Measurements from ENCODE around the gene PLEKHD1. TPM values are rescaled to one million over a fixed set of nuclear protein-coding genes. Genes with fewer than 3 reads are reported as not detected.
"Not testable (repeated sequence)": the region's sequence is repeated elsewhere in the genome, so short reads cannot be mapped to it uniquely, and the experiment has no call there.

Gene PLEKHD1
- total RNA-seq (2014; rRNA removed; shearing (Covaris generic)): not detected in 2 replicates

- no peak for DNase-seq (ENCODE audit: low read depth)
Observed at GRCh38 chr14:69484444-69485314, at the start of gene PLEKHD1. PLEKHD1 (plus strand) TSS chr14:69484728; CDS start chr14:69484966, 238 bp downstream.

- peak; percentile 15 for DNase-seq (ENCODE audit: low read depth)
Observed at GRCh38 chr14:69439521-69440270, 44.8 kb upstream of the PLEKHD1 start.

DNA sequence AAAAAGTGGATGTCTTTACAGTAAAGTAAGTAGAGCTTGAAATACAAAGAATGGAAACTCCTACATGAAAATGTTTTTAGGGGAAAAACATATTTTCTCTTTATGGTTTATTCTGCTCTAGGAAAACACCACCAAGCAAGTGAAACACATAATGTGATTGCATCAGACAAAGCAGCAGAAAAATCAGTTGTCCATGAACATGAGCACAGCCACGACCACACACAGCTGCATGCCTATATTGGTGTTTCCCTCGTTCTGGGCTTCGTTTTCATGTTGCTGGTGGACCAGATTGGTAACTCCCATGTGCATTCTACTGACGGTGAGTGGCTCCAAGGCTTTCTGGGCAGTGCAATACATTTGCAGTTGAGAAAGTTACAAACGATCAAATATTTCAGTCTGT is 42.6 kb upstream of the PLEKHD1 start:
- no peak for DNase-seq (ENCODE audit: low read depth)

GRCh38 chr14:69443296-69443805 is 41.2 kb upstream of the PLEKHD1 start:
- peak; percentile 49 for DNase-seq (ENCODE audit: low read depth)

GRCh38 chr14:69449216-69449615 is 35.3 kb upstream of the PLEKHD1 start:
- no peak for DNase-seq (ENCODE audit: low read depth)

- DNase-seq (ENCODE audit: low read depth): no peak
Observed at GRCh38 chr14:69451941-69452340, 32.6 kb upstream of the PLEKHD1 start.

GRCh38 chr14:69458350-69458749 is 26.2 kb upstream of the PLEKHD1 start:
- no peak for DNase-seq (ENCODE audit: low read depth)

DNA sequence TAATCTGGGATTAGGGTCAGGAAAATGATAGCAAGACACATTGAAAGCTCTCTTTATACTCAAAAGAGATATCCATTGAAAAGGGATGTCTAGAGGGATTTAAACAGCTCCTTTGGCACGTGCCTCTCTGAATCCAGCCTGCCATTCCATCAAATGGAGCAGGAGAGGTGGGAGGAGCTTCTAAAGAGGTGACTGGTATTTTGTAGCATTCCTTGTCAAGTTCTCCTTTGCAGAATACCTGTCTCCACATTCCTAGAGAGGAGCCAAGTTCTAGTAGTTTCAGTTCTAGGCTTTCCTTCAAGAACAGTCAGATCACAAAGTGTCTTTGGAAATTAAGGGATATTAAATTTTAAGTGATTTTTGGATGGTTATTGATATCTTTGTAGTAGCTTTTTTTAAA is 25.4 kb upstream of the PLEKHD1 start:
- no peak for DNase-seq (ENCODE audit: low read depth)

GRCh38 chr14:69460093-69460701 is 24.3 kb upstream of the PLEKHD1 start:
- peak; percentile 86 for DNase-seq (ENCODE audit: low read depth)

DNA sequence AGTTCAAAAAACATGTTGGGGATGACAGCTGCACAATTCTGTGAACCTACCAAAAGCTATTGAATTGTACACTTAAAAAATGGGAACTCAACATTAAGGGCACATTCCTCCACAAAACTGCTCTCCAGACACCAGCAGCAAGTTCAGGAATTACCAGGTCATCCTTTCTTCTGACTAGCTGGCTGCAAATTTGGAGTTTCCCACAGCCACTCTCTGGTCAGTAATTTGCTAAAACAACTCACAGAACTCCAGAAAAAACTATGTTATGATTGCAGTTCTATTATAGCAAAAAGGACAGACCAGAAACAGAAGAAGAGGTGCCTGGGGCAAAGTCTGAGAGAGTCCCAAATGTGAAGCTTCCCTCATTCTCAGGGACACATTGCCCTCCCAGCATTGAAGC is 20.1 kb upstream of the PLEKHD1 start:
- no peak for DNase-seq (ENCODE audit: low read depth)

DNA sequence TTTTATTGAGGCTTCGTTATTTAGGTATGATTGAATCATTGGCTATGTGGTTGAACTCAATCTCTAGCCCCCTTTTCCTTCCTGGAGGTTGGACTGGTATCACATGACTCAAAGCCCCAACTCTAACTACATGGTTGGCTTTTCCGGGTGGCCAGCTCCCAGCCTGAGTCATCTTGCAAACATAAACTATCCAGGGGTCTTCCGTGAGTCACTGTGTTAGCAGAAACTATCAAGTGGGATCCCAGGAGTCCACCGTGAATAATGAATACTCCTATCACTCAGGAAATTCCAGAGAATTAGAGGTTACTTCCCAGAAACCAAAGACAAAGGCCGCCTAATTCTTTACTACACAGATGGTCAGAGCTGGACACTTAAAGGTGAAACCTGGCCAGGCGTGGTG is 19.7 kb upstream of the PLEKHD1 start:
- peak; percentile 98 for DNase-seq (ENCODE audit: low read depth)

DNA sequence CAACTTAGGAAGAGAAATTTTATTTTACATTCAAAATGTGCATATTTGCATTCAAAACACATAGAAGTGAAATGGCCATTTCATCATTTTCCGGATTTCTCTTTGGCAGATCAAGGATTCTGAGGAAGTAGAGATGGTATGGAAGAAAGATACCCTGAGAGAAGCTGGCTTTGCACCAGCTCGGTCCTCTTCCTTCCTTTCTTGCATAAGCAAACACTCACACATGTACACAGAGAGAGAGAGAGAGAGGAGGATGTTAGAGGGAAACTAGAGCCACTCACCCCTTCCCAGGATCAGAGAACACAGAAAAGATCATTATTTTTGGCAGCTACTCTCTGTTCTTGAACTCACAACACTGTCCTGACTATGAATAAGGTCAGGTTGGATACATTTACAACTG is 15.6 kb upstream of the PLEKHD1 start:
- no peak for DNase-seq (ENCODE audit: low read depth)

DNA sequence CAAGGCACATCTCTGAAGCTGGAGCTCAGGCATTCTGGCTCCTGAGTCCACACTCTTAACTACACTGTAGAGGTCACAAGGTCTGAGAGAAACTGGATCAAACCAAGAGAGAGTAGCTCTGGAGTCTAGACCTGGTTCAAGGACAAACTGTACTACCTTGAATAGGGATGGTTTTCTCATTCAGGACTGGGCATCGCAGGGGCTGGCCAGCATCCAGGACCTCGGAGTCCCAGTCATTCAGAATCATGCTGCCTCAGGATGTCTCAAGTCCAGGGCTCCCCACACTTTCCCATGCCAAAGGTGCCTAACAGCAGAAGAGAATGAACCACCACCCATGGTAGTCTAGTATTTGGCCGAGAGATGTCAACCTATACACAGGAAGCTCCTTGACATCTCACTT is 13.1 kb upstream of the PLEKHD1 start:
- no peak for DNase-seq (ENCODE audit: low read depth)

GRCh38 chr14:69471916-69472315 is 12.6 kb upstream of the PLEKHD1 start:
- DNase-seq (ENCODE audit: low read depth): no peak

- DNase-seq (ENCODE audit: low read depth): no peak
Observed at GRCh38 chr14:69473260-69473659, 11.3 kb upstream of the PLEKHD1 start.

- DNase-seq (ENCODE audit: low read depth): no peak
Observed at GRCh38 chr14:69473946-69474345, 10.6 kb upstream of the PLEKHD1 start.

GRCh38 chr14:69475194-69475818 is 9.2 kb upstream of the PLEKHD1 start:
- peak; percentile 22 for DNase-seq (ENCODE audit: low read depth)

GRCh38 chr14:69476824-69477450 is 7.6 kb upstream of the PLEKHD1 start:
- not testable (repeated sequence) for DNase-seq (ENCODE audit: low read depth)

- not testable (repeated sequence) for DNase-seq (ENCODE audit: low read depth)
Observed at GRCh38 chr14:69478055-69478454, 6.5 kb upstream of the PLEKHD1 start.

GRCh38 chr14:69479696-69480095 is 4.8 kb upstream of the PLEKHD1 start:
- no peak for DNase-seq (ENCODE audit: low read depth)

- no peak for DNase-seq (ENCODE audit: low read depth)
Observed at GRCh38 chr14:69480136-69480535, 4.4 kb upstream of the PLEKHD1 start.

Data from M059J (cell line).